Measurements from ENCODE around the gene SMIM15.

DNA sequence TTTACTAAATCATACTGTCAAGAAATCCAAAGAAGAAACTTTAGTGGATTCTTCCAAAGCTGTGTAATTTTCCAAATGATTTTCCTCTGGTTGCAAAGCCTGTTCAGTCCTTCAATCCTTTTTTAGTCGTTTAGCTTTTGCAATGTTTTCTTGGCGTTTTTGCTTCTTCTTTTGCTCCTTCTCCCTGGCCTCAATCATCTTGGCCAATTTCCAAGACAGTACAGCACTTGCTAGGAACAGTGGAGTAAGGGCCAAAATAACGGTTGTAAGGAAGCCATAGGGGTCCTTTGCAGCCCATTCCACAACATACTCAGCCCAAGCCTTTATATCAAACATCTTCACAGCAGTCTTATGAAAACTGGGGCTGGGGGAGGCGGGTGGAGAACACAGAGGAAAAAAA lies 2.4 kb downstream of the SMIM15 start:
- TF ChIP-seq, protein P1, sequence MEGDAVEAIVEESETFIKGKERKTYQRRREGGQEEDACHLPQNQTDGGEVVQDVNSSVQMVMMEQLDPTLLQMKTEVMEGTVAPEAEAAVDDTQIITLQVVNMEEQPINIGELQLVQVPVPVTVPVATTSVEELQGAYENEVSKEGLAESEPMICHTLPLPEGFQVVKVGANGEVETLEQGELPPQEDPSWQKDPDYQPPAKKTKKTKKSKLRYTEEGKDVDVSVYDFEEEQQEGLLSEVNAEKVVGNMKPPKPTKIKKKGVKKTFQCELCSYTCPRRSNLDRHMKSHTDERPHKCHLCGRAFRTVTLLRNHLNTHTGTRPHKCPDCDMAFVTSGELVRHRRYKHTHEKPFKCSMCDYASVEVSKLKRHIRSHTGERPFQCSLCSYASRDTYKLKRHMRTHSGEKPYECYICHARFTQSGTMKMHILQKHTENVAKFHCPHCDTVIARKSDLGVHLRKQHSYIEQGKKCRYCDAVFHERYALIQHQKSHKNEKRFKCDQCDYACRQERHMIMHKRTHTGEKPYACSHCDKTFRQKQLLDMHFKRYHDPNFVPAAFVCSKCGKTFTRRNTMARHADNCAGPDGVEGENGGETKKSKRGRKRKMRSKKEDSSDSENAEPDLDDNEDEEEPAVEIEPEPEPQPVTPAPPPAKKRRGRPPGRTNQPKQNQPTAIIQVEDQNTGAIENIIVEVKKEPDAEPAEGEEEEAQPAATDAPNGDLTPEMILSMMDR (IDR thresholded peaks at IDR 0.05): no peak
- no peak for TF ChIP-seq POLR2AphosphoS5 (IDR thresholded peaks at IDR 0.05)

Data from upper lobe of left lung (tissue), 4 donors.